Mesenchymal stem cell (in vitro differentiated cells and primary cell): Measurements from ENCODE around the gene FLRT1.

Experiments
- DNase-seq: peaks from one replicate; pipeline ENCODE4 v3.0.0-alpha.2; 2013
- H2AFZ ChIP-seq: one replicate; pipeline ENCODE4 v1.6.1; 2013; ENCODE audit warnings: low read depth, mild to moderate bottlenecking, control low read depth, inconsistent platforms, low read length, moderate library complexity
- H2AK5ac ChIP-seq: 2 replicates; pipeline ENCODE4 v1.6.1; 2013; ENCODE audit warnings: low read length, moderate library complexity, mild to moderate bottlenecking, inconsistent platforms; ENCODE audit not compliant: severe bottlenecking
- H2BK120ac ChIP-seq: one replicate; pipeline ENCODE4 v1.6.1; 2013; ENCODE audit warnings: low read depth, mild to moderate bottlenecking, inconsistent platforms, low read length, moderate library complexity
- H2BK12ac ChIP-seq, 2 experiments: one replicate each; pipeline ENCODE4 v1.6.1; 2013; ENCODE audit warnings: inconsistent platforms in 2 of 2, low read length in 2 of 2, mild to moderate bottlenecking in 2 of 2, moderate library complexity in 2 of 2, control low read depth in 1 of 2
- H2BK15ac ChIP-seq: one replicate; pipeline ENCODE4 v1.6.1; 2013; ENCODE audit warnings: mild to moderate bottlenecking, low read depth, inconsistent platforms; ENCODE audit not compliant: poor library complexity, severe bottlenecking
- H2BK5ac ChIP-seq: 2 replicates; pipeline ENCODE4 v1.6.1; 2013; ENCODE audit warnings: low read depth, mild to moderate bottlenecking, low read length, control low read depth, inconsistent platforms; ENCODE audit not compliant: poor library complexity, severe bottlenecking
- H3K14ac ChIP-seq, 2 experiments: one replicate each; pipeline ENCODE4 v1.6.1; 2013; ENCODE audit warnings: inconsistent platforms in 2 of 2, low read length in 2 of 2, control low read depth in 1 of 2, mild to moderate bottlenecking in 1 of 2, moderate library complexity in 1 of 2
- H3K18ac ChIP-seq, 2 experiments: one replicate each; pipeline ENCODE4 v1.6.1; 2013; ENCODE audit warnings: inconsistent platforms in 2 of 2, low read length in 2 of 2, control low read depth in 1 of 2, low read depth in 1 of 2, mild to moderate bottlenecking in 1 of 2
- H3K23ac ChIP-seq, 2 experiments: one replicate each; pipeline ENCODE4 v1.6.1; 2013; ENCODE audit warnings: inconsistent platforms in 2 of 2, low read length in 2 of 2, mild to moderate bottlenecking in 2 of 2, moderate library complexity in 2 of 2, control low read depth in 1 of 2
- H3K27ac ChIP-seq: 2 replicates; pipeline ENCODE4 v1.5.1; 2013; ENCODE audit warnings: mild to moderate bottlenecking, moderate library complexity, low read length, control low read depth, inconsistent platforms; ENCODE audit not compliant: poor library complexity, severe bottlenecking
- H3K27me3 ChIP-seq, 2 experiments: 2 replicates each; pipeline versions ENCODE4 v1.6.1 to v1.7.0; 2013; ENCODE audit warnings: low read length in 2 of 2, mild to moderate bottlenecking in 2 of 2, moderate library complexity in 2 of 2, control low read depth in 1 of 2, inconsistent platforms in 1 of 2; ENCODE audit not compliant: control insufficient read depth in 1 of 2, insufficient read depth in 1 of 2
- H3K36me3 ChIP-seq, 2 experiments: 2 replicates each; pipeline versions ENCODE4 v1.6.1 to v1.7.0; 2013; ENCODE audit warnings: low read length in 2 of 2, control low read depth in 1 of 2, inconsistent platforms in 1 of 2, low read depth in 1 of 2, mild to moderate bottlenecking in 1 of 2; ENCODE audit not compliant: insufficient read depth in 2 of 2, control insufficient read depth in 1 of 2
- H3K4ac ChIP-seq, 2 experiments: one replicate each; pipeline ENCODE4 v1.6.1; 2013; ENCODE audit warnings: inconsistent platforms in 2 of 2, low read length in 2 of 2, mild to moderate bottlenecking in 2 of 2, moderate library complexity in 2 of 2, control low read depth in 1 of 2, low read depth in 1 of 2
- H3K4me1 ChIP-seq: 2 replicates; pipeline ENCODE4 v1.6.1; 2013; ENCODE audit warnings: low read depth, low read length, control low read depth; ENCODE audit not compliant: control insufficient read depth, insufficient read depth
- H3K4me2 ChIP-seq: 2 replicates; pipeline ENCODE4 v1.6.1; 2013; ENCODE audit warnings: low read length, mild to moderate bottlenecking, inconsistent platforms; ENCODE audit not compliant: poor library complexity, severe bottlenecking
- H3K4me3 ChIP-seq, 2 experiments: 2 replicates each; pipeline versions ENCODE4 v1.5.1 to v1.7.0; 2013; ENCODE audit warnings: low read length in 2 of 2, mild to moderate bottlenecking in 2 of 2, control low read depth in 1 of 2, low read depth in 1 of 2; ENCODE audit not compliant: insufficient read depth in 1 of 2
- H3K79me1 ChIP-seq: replicated peaks from 2 replicates; pipeline ENCODE4 v1.6.1; 2013; ENCODE audit warnings: mild to moderate bottlenecking, control low read depth, low read length, inconsistent platforms; ENCODE audit not compliant: poor library complexity, severe bottlenecking
- H3K9ac ChIP-seq: 2 replicates; pipeline ENCODE4 v1.7.0; 2013; ENCODE audit warnings: mild to moderate bottlenecking, low read length, moderate library complexity
- H3K9me3 ChIP-seq: 2 replicates; pipeline ENCODE4 v1.7.0; 2013; ENCODE audit warnings: mild to moderate bottlenecking, low read length; ENCODE audit not compliant: control insufficient read depth
- H4K8ac ChIP-seq: one replicate; pipeline ENCODE4 v1.6.1; 2013; ENCODE audit warnings: inconsistent platforms, mild to moderate bottlenecking, low read length, moderate library complexity
- H4K91ac ChIP-seq: one replicate; pipeline ENCODE4 v1.6.1; 2013; ENCODE audit warnings: mild to moderate bottlenecking, low read length, inconsistent platforms
- WGBS: methylation state at CpG from one replicate; pipeline ENCODE4 v1.1.7; 2013; ENCODE audit warnings: mixed read lengths; 5-methylcytosine and 5-hydroxymethylcytosine counted together

The FLRT1 gene

GRCh38 chr11:64006398-64006797 is 29.3 kb upstream of the FLRT1 start:
- H3K4me3 ChIP-seq: no peak overlapping the region
- H3K4me1 ChIP-seq: peaks cover 44% of the 10 kb centered on the region
- H3K9ac ChIP-seq: no peak overlapping the region
- no peak overlapping the region for H2BK15ac ChIP-seq
- H2BK12ac ChIP-seq: no peak overlapping the region
- no peak overlapping the region for H2AFZ ChIP-seq
- no peak overlapping the region for H2BK5ac ChIP-seq
- no peak overlapping the region for H2BK120ac ChIP-seq
- H3K27me3 ChIP-seq: peaks cover 1 to 5% of the 10 kb centered on the region in 2 experiments
- H3K4ac ChIP-seq: no peak overlapping the region
- no peak overlapping the region for H3K14ac ChIP-seq
- H3K23ac ChIP-seq: no peak overlapping the region
- no peak overlapping the region for H4K91ac ChIP-seq
- no peak overlapping the region for H3K18ac ChIP-seq
- H3K36me3 ChIP-seq: no peaks in the 10 kb centered on the region
- no peak for DNase-seq
- WGBS: 91% methylated on average over 10 of the region's 12 CpGs
- H4K8ac ChIP-seq: no peak overlapping the region
- H3K79me1 ChIP-seq: no peaks in the 10 kb centered on the region
- H3K27ac ChIP-seq: no peak overlapping the region
- H3K4me2 ChIP-seq: no peak overlapping the region
- no peaks in the 10 kb centered on the region for H3K9me3 ChIP-seq
- no peak overlapping the region for H2AK5ac ChIP-seq

GRCh38 chr11:64007160-64007628 is 28.5 kb upstream of the FLRT1 start:
- Histone ChIP-seq H3K4me2 (peak overlapping the region; percentile 80), H3K14ac (no peak overlapping the region), H4K8ac (no peak overlapping the region), H2BK120ac (no peak overlapping the region), H3K4me1 (peaks cover 41% of the 10 kb centered on the region), H2BK5ac (no peak overlapping the region), H3K23ac (no peak overlapping the region), H2BK15ac (no peak overlapping the region), H3K79me1 (no peaks in the 10 kb centered on the region), H3K9me3 (no peaks in the 10 kb centered on the region), H3K18ac (no peak overlapping the region), H3K27me3 (peaks cover 0 to 5% of the 10 kb centered on the region in 2 experiments), H3K36me3 (no peaks in the 10 kb centered on the region), H2AK5ac (no peak overlapping the region), H3K4me3 (peak overlapping the region; percentile 29 to 73), H3K9ac (peak overlapping the region; percentile 75), H3K27ac (no peak overlapping the region), H4K91ac (no peak overlapping the region), H2AFZ (no peak overlapping the region), H3K4ac (no peak overlapping the region), H2BK12ac (no peak overlapping the region)
- WGBS: 3% methylated on average over 21 of the region's 27 CpGs
- DNase-seq: peak; percentile 56

- Histone ChIP-seq H3K9ac (peak overlapping the region; percentile 75), H3K27ac (no peak overlapping the region), H3K18ac (no peak overlapping the region), H2BK15ac (no peak overlapping the region), H3K4me1 (peaks cover 35% of the 10 kb centered on the region), H3K4ac (no peak overlapping the region), H3K4me2 (peak overlapping the region; percentile 80), H3K79me1 (no peaks in the 10 kb centered on the region), H3K4me3 (peak overlapping the region; percentile 38 to 73), H2BK5ac (no peak overlapping the region), H3K23ac (no peak overlapping the region), H2BK12ac (peak overlapping the region in 1 of 2 experiments; percentile 15), H3K27me3 (peaks cover 0 to 5% of the 10 kb centered on the region in 2 experiments), H2AK5ac (no peak overlapping the region), H4K8ac (peak overlapping the region; percentile 55), H4K91ac (no peak overlapping the region), H3K36me3 (no peaks in the 10 kb centered on the region), H3K9me3 (no peaks in the 10 kb centered on the region), H2AFZ (peak overlapping the region; percentile 42), H3K14ac (no peak overlapping the region), H2BK120ac (no peak overlapping the region)
- 4% methylated on average over 40 of the region's 40 CpGs for WGBS
- peak; percentile 64 for DNase-seq
Observed at GRCh38 chr11:64007629-64008282, 28.0 kb upstream of the FLRT1 start.

GRCh38 chr11:64008283-64008913 is 27.3 kb upstream of the FLRT1 start:
- no peak overlapping the region for H3K18ac ChIP-seq
- H3K27ac ChIP-seq: no peak overlapping the region
- peak overlapping the region in 1 of 2 experiments; percentile 81 for H3K14ac ChIP-seq
- H2BK12ac ChIP-seq: no peak overlapping the region
- peaks cover 0 to 5% of the 10 kb centered on the region in 2 experiments for H3K27me3 ChIP-seq
- H3K4ac ChIP-seq: no peak overlapping the region
- H3K79me1 ChIP-seq: no peaks in the 10 kb centered on the region
- peak overlapping the region in 1 of 2 experiments; percentile 9 for H3K23ac ChIP-seq
- no peak overlapping the region for H2BK120ac ChIP-seq
- no peak overlapping the region for H2BK5ac ChIP-seq
- H3K9me3 ChIP-seq: no peaks in the 10 kb centered on the region
- no peak overlapping the region for H4K8ac ChIP-seq
- H3K4me2 ChIP-seq: no peak overlapping the region
- no peak overlapping the region for H2BK15ac ChIP-seq
- peak overlapping the region; percentile 75 for H3K9ac ChIP-seq
- H3K4me1 ChIP-seq: peaks cover 34% of the 10 kb centered on the region
- H4K91ac ChIP-seq: peak overlapping the region; percentile 6
- peak overlapping the region in 1 of 2 experiments; percentile 73 for H3K4me3 ChIP-seq
- WGBS: 93% methylated on average over 26 of the region's 26 CpGs
- no peak overlapping the region for H2AK5ac ChIP-seq
- H2AFZ ChIP-seq: no peak overlapping the region
- no peak for DNase-seq
- no peaks in the 10 kb centered on the region for H3K36me3 ChIP-seq
